ENCODE results near the gene PPARGC1A. TPM values are rescaled to one million over a fixed set of nuclear protein-coding genes. Genes with fewer than 3 reads are reported as not detected.

Gene PPARGC1A
- total and polyA plus RNA-seq, 2 donors (not counting 1 experiment from before 2014, with no cell fraction given) = not detected

DNA sequence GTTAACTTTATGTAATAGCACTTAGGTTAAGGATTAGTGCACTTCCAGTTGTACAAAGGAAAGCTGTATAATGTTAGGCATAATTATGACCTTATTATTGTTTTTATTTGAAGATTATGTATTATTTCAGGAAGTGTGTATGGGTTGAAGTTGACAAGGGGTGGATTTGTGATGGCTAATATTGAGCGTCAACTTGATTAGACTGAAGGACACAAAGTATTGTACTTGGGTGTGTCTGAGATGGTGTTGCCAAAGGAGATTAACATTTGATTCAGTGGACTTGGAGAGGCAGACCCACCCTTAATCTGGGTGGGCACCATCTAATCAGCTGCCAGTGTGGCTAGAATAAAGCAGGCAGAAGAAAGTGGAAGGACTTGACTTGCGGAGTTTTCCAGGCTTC is 127.3 kb downstream of the PPARGC1A start:
- Histone ChIP-seq H3K36me3 (replicated peaks in 1 of 2; ENCODE audit: control extremely low read depth in 1 of 2, control insufficient read depth in 1 of 2, extremely low read depth in 1 of 2, insufficient read depth in 2 of 2, low read length in 1 of 2) (no peaks in the 10 kb centered on the region), H3K4me2 (replicated peaks; ENCODE audit: low read depth, low read length, poor library complexity, severe bottlenecking) (no peak overlapping the region), H2AFZ (ENCODE audit: insufficient read depth, low read depth, low read length, poor library complexity, severe bottlenecking) (no peak overlapping the region), H3K9ac (ENCODE audit: low read length) (no peak overlapping the region), H3K4me3 (ENCODE audit: control extremely low read depth in 1 of 5, extremely low read depth in 1 of 5, insufficient read depth in 1 of 5, low read depth in 2 of 5, low read length in 4 of 5) (no peak overlapping the region), H3K27ac (ENCODE audit: low read length in 2 of 2) (no peak overlapping the region), H3K9me3 (ENCODE audit: control extremely low read depth in 1 of 3, control insufficient read depth in 2 of 3, insufficient read depth in 1 of 3, low read length in 2 of 3) (peaks cover 0 to 7% (median 0%) of the 10 kb centered on the region in 3 donors), H4K20me1 (ENCODE audit: control insufficient read depth, insufficient read depth, low read length, poor library complexity, severe bottlenecking) (no peaks in the 10 kb centered on the region), H3K4me1 (ENCODE audit: control insufficient read depth in 2 of 2, insufficient read depth in 2 of 2, low read length in 2 of 2) (no peaks in the 10 kb centered on the region), H3K79me2 (ENCODE audit: control insufficient read depth, insufficient read depth, low read length) (no peaks in the 10 kb centered on the region), H3K27me3 (replicated peaks in 1 of 4; ENCODE audit: control extremely low read depth in 1 of 4, control insufficient read depth in 3 of 4, insufficient read depth in 4 of 4, low read length in 3 of 4) (no peaks in the 10 kb centered on the region)
- ATAC-seq (ENCODE audit: low read depth) (no peak), DNase-seq (no peak)
- WGBS (ENCODE audit: insufficient coverage) = 100% methylated on average over 2 of the region's 2 CpGs
- TF ChIP-seq, protein P1, sequence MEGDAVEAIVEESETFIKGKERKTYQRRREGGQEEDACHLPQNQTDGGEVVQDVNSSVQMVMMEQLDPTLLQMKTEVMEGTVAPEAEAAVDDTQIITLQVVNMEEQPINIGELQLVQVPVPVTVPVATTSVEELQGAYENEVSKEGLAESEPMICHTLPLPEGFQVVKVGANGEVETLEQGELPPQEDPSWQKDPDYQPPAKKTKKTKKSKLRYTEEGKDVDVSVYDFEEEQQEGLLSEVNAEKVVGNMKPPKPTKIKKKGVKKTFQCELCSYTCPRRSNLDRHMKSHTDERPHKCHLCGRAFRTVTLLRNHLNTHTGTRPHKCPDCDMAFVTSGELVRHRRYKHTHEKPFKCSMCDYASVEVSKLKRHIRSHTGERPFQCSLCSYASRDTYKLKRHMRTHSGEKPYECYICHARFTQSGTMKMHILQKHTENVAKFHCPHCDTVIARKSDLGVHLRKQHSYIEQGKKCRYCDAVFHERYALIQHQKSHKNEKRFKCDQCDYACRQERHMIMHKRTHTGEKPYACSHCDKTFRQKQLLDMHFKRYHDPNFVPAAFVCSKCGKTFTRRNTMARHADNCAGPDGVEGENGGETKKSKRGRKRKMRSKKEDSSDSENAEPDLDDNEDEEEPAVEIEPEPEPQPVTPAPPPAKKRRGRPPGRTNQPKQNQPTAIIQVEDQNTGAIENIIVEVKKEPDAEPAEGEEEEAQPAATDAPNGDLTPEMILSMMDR (IDR thresholded peaks at IDR 0.05) = no peak
- no peak for TF ChIP-seq EZH2 (IDR thresholded peaks at IDR 0.05; ENCODE audit: borderline replicate concordance, insufficient read depth, low read depth, low read length, poor library complexity, severe bottlenecking)
- no peaks in the 10 kb centered on the region for H3K4me1 Mint-ChIP-seq
- H3K27me3 Mint-ChIP-seq = no peaks in the 10 kb centered on the region
- POLR2A ChIA-PET = no interaction called here
- no peak overlapping the region for H3K27ac Mint-ChIP-seq
- CTCF ChIA-PET = no interaction called here
- no peak overlapping the region for H3K4me3 Mint-ChIP-seq
- intact Hi-C loops (cut with micrococcal nuclease) = no loop called here
- H3K9me3 Mint-ChIP-seq (ENCODE audit: insufficient read depth) = peaks cover 6% of the 10 kb centered on the region

DNA sequence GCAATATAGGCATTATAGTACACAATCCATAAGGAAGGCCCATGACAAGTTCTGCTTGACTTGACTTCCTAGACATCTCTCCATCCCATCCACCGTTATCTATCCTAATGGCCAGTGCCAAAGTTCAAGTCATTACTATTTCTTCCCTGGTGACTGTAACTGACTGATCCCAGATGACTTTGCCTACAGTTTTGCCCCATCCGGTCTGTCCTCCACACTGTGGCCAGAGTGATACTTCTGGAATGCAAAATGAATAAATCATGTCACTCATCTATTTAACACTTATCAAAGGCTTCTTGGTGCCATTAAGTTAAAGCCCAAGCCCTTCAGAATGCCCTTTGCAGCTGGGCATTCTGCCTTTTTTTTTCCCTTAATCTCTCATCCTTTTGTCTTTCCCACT is 130.8 kb downstream of the PPARGC1A start:
- Histone ChIP-seq H3K4me3 (ENCODE audit: control extremely low read depth in 1 of 5, extremely low read depth in 1 of 5, insufficient read depth in 1 of 5, low read depth in 2 of 5, low read length in 4 of 5) (no peak overlapping the region), H3K9me3 (ENCODE audit: control extremely low read depth in 1 of 3, control insufficient read depth in 2 of 3, insufficient read depth in 1 of 3, low read length in 2 of 3) (peaks cover 0 to 6% (median 0%) of the 10 kb centered on the region in 3 donors), H3K27me3 (replicated peaks in 1 of 4; ENCODE audit: control extremely low read depth in 1 of 4, control insufficient read depth in 3 of 4, insufficient read depth in 4 of 4, low read length in 3 of 4) (no peaks in the 10 kb centered on the region), H3K4me2 (replicated peaks; ENCODE audit: low read depth, low read length, poor library complexity, severe bottlenecking) (no peak overlapping the region), H3K79me2 (ENCODE audit: control insufficient read depth, insufficient read depth, low read length) (no peaks in the 10 kb centered on the region), H3K9ac (ENCODE audit: low read length) (no peak overlapping the region), H3K27ac (ENCODE audit: low read length in 2 of 2) (no peak overlapping the region), H3K36me3 (replicated peaks in 1 of 2; ENCODE audit: control extremely low read depth in 1 of 2, control insufficient read depth in 1 of 2, extremely low read depth in 1 of 2, insufficient read depth in 2 of 2, low read length in 1 of 2) (no peaks in the 10 kb centered on the region), H4K20me1 (ENCODE audit: control insufficient read depth, insufficient read depth, low read length, poor library complexity, severe bottlenecking) (no peaks in the 10 kb centered on the region), H3K4me1 (ENCODE audit: control insufficient read depth in 2 of 2, insufficient read depth in 2 of 2, low read length in 2 of 2) (no peaks in the 10 kb centered on the region), H2AFZ (ENCODE audit: insufficient read depth, low read depth, low read length, poor library complexity, severe bottlenecking) (no peak overlapping the region)
- no peak for DNase-seq
- TF ChIP-seq EZH2 (IDR thresholded peaks at IDR 0.05; ENCODE audit: borderline replicate concordance, insufficient read depth, low read depth, low read length, poor library complexity, severe bottlenecking) = no peak
- POLR2A ChIA-PET = no interaction called here
- no peak overlapping the region for H3K27ac Mint-ChIP-seq
- intact Hi-C loops (cut with micrococcal nuclease) = no loop called here
- H3K27me3 Mint-ChIP-seq = no peaks in the 10 kb centered on the region
- WGBS (ENCODE audit: insufficient coverage) = 93% methylated on average over 2 of the region's 2 CpGs
- CTCF ChIA-PET = no interaction called here
- ATAC-seq (ENCODE audit: low read depth) = no peak
- no peaks in the 10 kb centered on the region for H3K4me1 Mint-ChIP-seq
- H3K4me3 Mint-ChIP-seq = no peak overlapping the region
- peaks cover 4% of the 10 kb centered on the region for H3K9me3 Mint-ChIP-seq (ENCODE audit: insufficient read depth)

Measured in B cell (primary cell).